HUES48 (cell line): ENCODE measurements around the gene SHC4.
A peak's percentile ranks its signal among the peaks of the same experiment; 100 is the strongest.

Experiments used
- H3K27ac ChIP-seq: one replicate; pipeline ENCODE4 v1.7.0; 2013; ENCODE audit warnings: low read depth, low read length, inconsistent platforms
- H3K27me3 ChIP-seq: 2 replicates; pipeline ENCODE4 v1.6.1; 2013; ENCODE audit warnings: mild to moderate bottlenecking, low read length; ENCODE audit not compliant: control insufficient read depth, insufficient read depth
- H3K36me3 ChIP-seq: 2 replicates; pipeline ENCODE4 v1.6.1; 2013; ENCODE audit warnings: low read length; ENCODE audit not compliant: control insufficient read depth, insufficient read depth
- H3K4me1 ChIP-seq: 2 replicates; pipeline ENCODE4 v1.6.1; 2013; ENCODE audit warnings: mild to moderate bottlenecking, low read length; ENCODE audit not compliant: control insufficient read depth, insufficient read depth
- H3K4me3 ChIP-seq: 2 replicates; pipeline ENCODE4 v1.5.1; 2013; ENCODE audit warnings: mild to moderate bottlenecking, low read depth, low read length
- H3K9ac ChIP-seq: 2 replicates; pipeline ENCODE4 v1.6.1; 2013; ENCODE audit warnings: mild to moderate bottlenecking, low read depth, low read length, moderate library complexity
- H3K9me3 ChIP-seq: 2 replicates; pipeline ENCODE4 v1.6.1; 2013; ENCODE audit warnings: low read length; ENCODE audit not compliant: control insufficient read depth, insufficient read depth

The SHC4 gene

GRCh38 chr15:48811325-48811958, 152.3 kb downstream of the SHC4 start:
- H3K27me3 ChIP-seq, result peaks cover 6% of the 10 kb centered on the region; the same call in 1 of the 2 replicates
- peak overlapping the region; percentile 80 for H3K4me3 ChIP-seq
- no peak overlapping the region for H3K27ac ChIP-seq
- H3K4me1 ChIP-seq, result peaks cover 10% of the 10 kb centered on the region
- H3K9ac ChIP-seq, result peak overlapping the region; percentile 11; the same call in 1 of the 2 replicates
- H3K36me3 ChIP-seq, result no peaks in the 10 kb centered on the region
- H3K9me3 ChIP-seq, result no peaks in the 10 kb centered on the region

GRCh38 chr15:48810414-48811324, 153.1 kb downstream of the SHC4 start, which contains the start of gene CEP152:
Gene CEP152, minus strand, starts transcription at chr15:48811069. Its CDS starts 5,420 bp downstream, at chr15:48805649.
- no peaks in the 10 kb centered on the region for H3K36me3 ChIP-seq
- no peaks in the 10 kb centered on the region for H3K9me3 ChIP-seq
- peaks cover 17% of the 10 kb centered on the region for H3K4me1 ChIP-seq
- peaks cover 6% of the 10 kb centered on the region; the same call in 1 of the 2 replicates for H3K27me3 ChIP-seq
- H3K4me3 ChIP-seq, result peak within 1 kb of the TSS; percentile 89
- H3K27ac ChIP-seq, result peak within 1 kb of the TSS; percentile 54
- peak within 1 kb of the TSS; percentile 79 for H3K9ac ChIP-seq

GRCh38 chr15:48806151-48806550, 157.6 kb downstream of the SHC4 start:
- no peak overlapping the region for H3K4me3 ChIP-seq
- H3K27ac ChIP-seq, result peak overlapping the region; percentile 52
- H3K9me3 ChIP-seq, result no peaks in the 10 kb centered on the region
- H3K27me3 ChIP-seq, result no peaks in the 10 kb centered on the region
- no peak overlapping the region for H3K9ac ChIP-seq
- peaks cover 14% of the 10 kb centered on the region for H3K4me1 ChIP-seq
- peaks cover 6% of the 10 kb centered on the region; the same call in 1 of the 2 replicates for H3K36me3 ChIP-seq

GRCh38 chr15:48805591-48805990, 158.1 kb downstream of the SHC4 start:
- H3K4me1 ChIP-seq, result peaks cover 18% of the 10 kb centered on the region
- H3K27ac ChIP-seq, result no peak overlapping the region
- H3K27me3 ChIP-seq, result no peaks in the 10 kb centered on the region
- no peak overlapping the region for H3K9ac ChIP-seq
- H3K4me3 ChIP-seq, result no peak overlapping the region
- H3K36me3 ChIP-seq, result peaks cover 6% of the 10 kb centered on the region; the same call in 1 of the 2 replicates
- H3K9me3 ChIP-seq, result no peaks in the 10 kb centered on the region

- H3K27me3 ChIP-seq, result no peaks in the 10 kb centered on the region
- H3K4me3 ChIP-seq, result no peak overlapping the region
- peaks cover 6% of the 10 kb centered on the region; the same call in 1 of the 2 replicates for H3K36me3 ChIP-seq
- H3K4me1 ChIP-seq, result peaks cover 20% of the 10 kb centered on the region
- H3K9ac ChIP-seq, result no peak overlapping the region
- H3K9me3 ChIP-seq, result no peaks in the 10 kb centered on the region
- no peak overlapping the region for H3K27ac ChIP-seq
Measured at GRCh38 chr15:48803877-48804276, 159.8 kb downstream of the SHC4 start.

- no peaks in the 10 kb centered on the region for H3K9me3 ChIP-seq
- no peak overlapping the region for H3K4me3 ChIP-seq
- peaks cover 30% of the 10 kb centered on the region for H3K4me1 ChIP-seq
- H3K36me3 ChIP-seq, result peaks cover 6% of the 10 kb centered on the region; the same call in 1 of the 2 replicates
- no peak overlapping the region for H3K9ac ChIP-seq
- no peak overlapping the region for H3K27ac ChIP-seq
- no peaks in the 10 kb centered on the region for H3K27me3 ChIP-seq
Measured at GRCh38 chr15:48802867-48803266, 160.9 kb downstream of the SHC4 start.

- no peak overlapping the region for H3K27ac ChIP-seq
- H3K4me1 ChIP-seq, result peaks cover 32% of the 10 kb centered on the region
- H3K9me3 ChIP-seq, result no peaks in the 10 kb centered on the region
- H3K27me3 ChIP-seq, result no peaks in the 10 kb centered on the region
- H3K9ac ChIP-seq, result no peak overlapping the region
- H3K4me3 ChIP-seq, result no peak overlapping the region
- peaks cover 9% of the 10 kb centered on the region; the same call in 1 of the 2 replicates for H3K36me3 ChIP-seq
Measured at GRCh38 chr15:48802257-48802656, 161.5 kb downstream of the SHC4 start.

GRCh38 chr15:48800811-48801455, 162.8 kb downstream of the SHC4 start:
- Histone ChIP-seq H3K4me1 (peaks cover 20% of the 10 kb centered on the region), H3K9me3 (no peaks in the 10 kb centered on the region), H3K4me3 (no peak overlapping the region), H3K27me3 (no peaks in the 10 kb centered on the region), H3K27ac (peak overlapping the region; percentile 29), H3K36me3 (peaks cover 22% of the 10 kb centered on the region), H3K9ac (no peak overlapping the region)

GRCh38 chr15:48800245-48800644, 163.5 kb downstream of the SHC4 start:
- Histone ChIP-seq H3K9ac (no peak overlapping the region), H3K9me3 (no peaks in the 10 kb centered on the region), H3K4me3 (no peak overlapping the region), H3K4me1 (peaks cover 18% of the 10 kb centered on the region), H3K36me3 (peaks cover 28% of the 10 kb centered on the region), H3K27me3 (no peaks in the 10 kb centered on the region), H3K27ac (no peak overlapping the region)

- Histone ChIP-seq H3K4me1 (peaks cover 18% of the 10 kb centered on the region), H3K4me3 (no peak overlapping the region), H3K36me3 (peaks cover 37% of the 10 kb centered on the region), H3K27ac (peak overlapping the region; percentile 29), H3K9ac (no peak overlapping the region), H3K27me3 (no peaks in the 10 kb centered on the region), H3K9me3 (no peaks in the 10 kb centered on the region)
Measured at GRCh38 chr15:48798319-48798718, 165.4 kb downstream of the SHC4 start.
